Measurements from ENCODE around the gene GPBP1.
"Not testable (repeated sequence)": the region's sequence is repeated elsewhere in the genome, so short reads cannot be mapped to it uniquely, and the experiment has no call there.

The GPBP1 gene

DNA sequence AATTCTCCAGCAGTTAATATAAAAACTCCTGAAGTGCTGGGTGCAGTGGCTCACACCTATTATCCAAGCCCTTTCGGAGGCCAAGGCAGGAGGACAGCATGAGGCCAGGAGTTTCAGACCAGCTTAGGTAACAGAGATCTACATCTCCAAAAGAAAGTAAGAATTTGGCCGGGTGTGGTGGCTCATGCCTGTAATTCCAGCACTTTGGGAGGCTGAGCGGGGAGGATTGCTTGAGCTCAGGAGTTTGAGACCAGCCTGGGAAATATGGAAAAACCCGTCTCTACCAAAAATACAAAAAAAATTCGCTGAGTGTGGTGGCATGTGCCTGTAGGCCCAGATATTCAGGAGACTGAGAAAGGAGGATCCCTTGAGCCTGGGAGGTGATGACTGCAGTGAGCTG lies 6.7 kb upstream of the GPBP1 start:
- Histone ChIP-seq H3K4me1 (no peaks in the 10 kb centered on the region), H3K9me3 (peaks cover 6% of the 10 kb centered on the region), H3K27me3 (no peaks in the 10 kb centered on the region), H3K36me3 (no peaks in the 10 kb centered on the region), H3K4me3 (ENCODE audit: low read depth, low read length) (no peak overlapping the region)
- TF ChIP-seq, protein P1, sequence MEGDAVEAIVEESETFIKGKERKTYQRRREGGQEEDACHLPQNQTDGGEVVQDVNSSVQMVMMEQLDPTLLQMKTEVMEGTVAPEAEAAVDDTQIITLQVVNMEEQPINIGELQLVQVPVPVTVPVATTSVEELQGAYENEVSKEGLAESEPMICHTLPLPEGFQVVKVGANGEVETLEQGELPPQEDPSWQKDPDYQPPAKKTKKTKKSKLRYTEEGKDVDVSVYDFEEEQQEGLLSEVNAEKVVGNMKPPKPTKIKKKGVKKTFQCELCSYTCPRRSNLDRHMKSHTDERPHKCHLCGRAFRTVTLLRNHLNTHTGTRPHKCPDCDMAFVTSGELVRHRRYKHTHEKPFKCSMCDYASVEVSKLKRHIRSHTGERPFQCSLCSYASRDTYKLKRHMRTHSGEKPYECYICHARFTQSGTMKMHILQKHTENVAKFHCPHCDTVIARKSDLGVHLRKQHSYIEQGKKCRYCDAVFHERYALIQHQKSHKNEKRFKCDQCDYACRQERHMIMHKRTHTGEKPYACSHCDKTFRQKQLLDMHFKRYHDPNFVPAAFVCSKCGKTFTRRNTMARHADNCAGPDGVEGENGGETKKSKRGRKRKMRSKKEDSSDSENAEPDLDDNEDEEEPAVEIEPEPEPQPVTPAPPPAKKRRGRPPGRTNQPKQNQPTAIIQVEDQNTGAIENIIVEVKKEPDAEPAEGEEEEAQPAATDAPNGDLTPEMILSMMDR (IDR thresholded peaks at IDR 0.05; ENCODE audit: low read depth, low read length), result no peak
- DNase-seq, result no peak

DNA sequence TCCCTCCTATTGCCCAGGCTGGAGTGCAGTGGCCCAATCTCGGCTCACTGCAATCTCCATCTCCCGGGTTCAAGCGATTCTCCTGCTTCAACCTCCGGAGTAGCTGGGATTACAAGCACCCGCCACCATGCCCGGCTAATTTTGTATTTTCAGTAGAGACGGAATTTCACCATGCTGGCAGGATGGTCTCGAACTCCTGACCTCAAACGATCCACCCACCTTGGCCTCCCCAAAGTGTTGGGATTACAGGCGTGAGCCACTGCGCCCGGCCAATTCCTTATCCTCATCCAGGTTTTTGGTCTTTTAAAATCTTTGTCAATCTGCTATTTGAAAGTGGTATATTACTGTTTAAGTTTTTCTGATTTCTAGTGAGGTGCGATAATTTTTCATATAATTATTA lies 3.7 kb upstream of the GPBP1 start:
- not testable (repeated sequence) for H3K36me3 ChIP-seq; H3K9me3 ChIP-seq; H3K4me3 ChIP-seq (ENCODE audit: low read depth, low read length); H3K4me1 ChIP-seq; H3K27me3 ChIP-seq; DNase-seq

DNA sequence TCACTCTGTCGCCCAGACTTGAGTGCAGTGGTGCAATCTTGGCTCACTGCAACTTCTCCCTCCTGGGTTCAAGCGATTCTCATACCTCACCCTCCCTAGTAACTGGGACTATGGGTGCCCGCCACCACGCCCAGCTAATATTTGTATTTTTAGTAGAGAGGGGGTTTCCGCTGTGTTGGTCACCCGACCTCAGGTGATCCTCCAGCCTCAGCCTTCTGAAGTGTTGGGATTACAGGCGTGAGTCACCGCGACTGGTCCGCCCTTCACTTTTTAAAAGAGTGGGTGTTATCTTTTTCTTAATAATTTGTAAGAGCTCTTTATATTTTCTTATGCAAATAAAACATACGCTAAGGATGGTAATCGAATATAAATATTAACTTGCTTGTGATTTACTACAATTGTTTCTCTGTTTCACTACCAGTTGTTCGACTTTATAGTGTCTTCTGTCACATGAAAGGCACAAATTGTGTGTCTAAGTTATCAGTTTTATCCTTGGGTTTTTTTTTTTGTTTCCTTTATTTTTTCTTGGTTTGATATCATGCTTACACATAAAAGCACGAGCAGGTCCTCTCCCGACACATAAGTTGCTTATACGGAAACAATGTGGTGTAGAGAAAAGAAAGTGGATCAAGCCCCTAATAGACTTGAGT lies 1.9 kb upstream of the GPBP1 start:
- Histone ChIP-seq H3K4me3 (ENCODE audit: low read depth, low read length) (peak overlapping the region; percentile 77), H3K27me3 (no peaks in the 10 kb centered on the region), H3K4me1 (no peaks in the 10 kb centered on the region), H3K9me3 (no peaks in the 10 kb centered on the region), H3K36me3 (peaks cover 8% of the 10 kb centered on the region)
- TF ChIP-seq, protein P1 (IDR thresholded peaks at IDR 0.05; ENCODE audit: low read depth, low read length), result no peak
- DNase-seq, result no peak

DNA sequence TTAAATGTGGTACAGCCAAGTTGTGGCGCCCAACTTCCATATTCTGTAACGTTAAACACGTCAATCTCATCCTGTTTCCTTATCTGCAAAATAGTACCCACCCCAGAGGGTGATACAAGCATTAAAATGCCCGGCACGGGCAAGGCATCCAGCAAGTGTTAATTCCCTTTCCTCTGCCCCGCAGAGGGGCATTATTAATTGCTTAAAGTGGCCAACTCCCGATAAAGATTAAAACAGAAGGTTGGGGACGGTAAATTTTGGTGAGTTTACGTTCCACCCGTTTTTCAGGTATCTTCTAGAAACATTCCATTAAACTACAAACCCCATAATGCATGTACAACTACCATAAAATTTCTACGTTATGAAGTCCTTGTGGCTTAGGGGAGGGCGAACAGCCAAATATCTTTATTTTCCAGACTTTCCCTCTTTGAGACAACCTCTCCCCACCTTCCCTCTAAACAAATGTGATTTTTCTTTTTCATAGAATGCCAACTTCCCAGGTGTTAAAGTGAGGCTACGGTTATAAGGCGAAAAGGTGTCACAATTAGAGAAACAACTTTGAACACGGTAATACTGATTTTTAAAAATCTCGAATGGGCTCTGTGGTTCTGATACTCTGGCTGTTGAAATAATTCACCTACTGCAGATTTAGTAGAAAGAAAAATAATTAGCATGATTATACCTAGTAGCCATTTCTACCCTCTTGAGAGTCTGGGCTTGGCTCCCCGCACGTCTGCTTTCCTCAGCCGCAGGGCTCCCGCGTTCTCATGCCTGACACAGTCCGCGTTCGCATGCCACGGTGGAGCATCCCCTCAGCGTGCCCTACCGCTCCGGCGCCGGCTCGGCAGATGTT lies 1.2 kb upstream of the GPBP1 start:
- no peaks in the 10 kb centered on the region for H3K9me3 ChIP-seq
- TF ChIP-seq, protein P1 (IDR thresholded peaks at IDR 0.05; ENCODE audit: low read depth, low read length), result no peak
- no peaks in the 10 kb centered on the region for H3K27me3 ChIP-seq
- peak overlapping the region; percentile 77 for H3K4me3 ChIP-seq (ENCODE audit: low read depth, low read length)
- no peak for DNase-seq
- H3K4me1 ChIP-seq, result no peaks in the 10 kb centered on the region
- peaks cover 8% of the 10 kb centered on the region for H3K36me3 ChIP-seq

DNA sequence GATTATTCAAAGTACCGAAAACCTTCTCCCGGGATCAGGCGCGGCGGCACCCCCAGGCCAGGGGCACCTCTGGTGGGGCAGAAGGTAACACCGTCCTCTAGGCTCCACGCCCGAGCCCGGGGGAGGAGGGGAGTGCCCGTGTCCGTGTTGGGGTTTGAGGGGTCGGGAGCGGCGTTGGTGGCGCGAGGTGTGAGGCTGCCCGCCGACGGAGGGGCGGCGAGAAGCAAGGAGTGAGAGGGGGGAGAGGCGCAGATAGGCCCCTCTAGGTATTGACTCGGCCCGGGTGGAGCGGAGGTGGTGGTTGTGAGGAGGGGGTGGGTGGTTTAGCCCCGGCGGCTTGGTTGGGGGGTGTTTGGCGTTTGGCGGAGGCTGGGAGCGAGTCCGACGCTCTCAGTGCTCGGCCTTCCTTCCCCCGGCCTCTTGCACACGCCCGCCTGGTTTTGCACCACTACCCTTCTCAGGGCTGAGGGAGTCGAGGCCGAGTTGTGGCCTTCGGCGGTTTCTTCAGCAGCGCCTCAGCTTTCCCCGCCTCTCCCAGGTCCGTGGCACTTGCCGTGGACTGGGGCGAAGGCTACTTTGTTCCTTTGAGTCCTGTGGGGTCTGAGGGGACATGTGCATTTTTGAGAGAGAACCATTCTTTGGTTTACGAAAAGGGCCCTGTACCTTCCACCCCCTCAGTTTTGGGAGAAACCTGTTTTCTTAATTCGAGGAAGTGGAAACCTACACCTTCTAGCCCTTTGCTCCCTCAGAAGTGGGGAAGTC lies 450 bp downstream of the GPBP1 start:
- DNase-seq, result no peak
- Histone ChIP-seq H3K4me1 (no peaks in the 10 kb centered on the region), H3K4me3 (ENCODE audit: low read depth, low read length) (peak overlapping the region; percentile 77), H3K36me3 (peaks cover 16% of the 10 kb centered on the region), H3K9me3 (no peaks in the 10 kb centered on the region), H3K27me3 (no peaks in the 10 kb centered on the region)
- TF ChIP-seq, protein P1 (IDR thresholded peaks at IDR 0.05; ENCODE audit: low read depth, low read length), result no peak

DNA sequence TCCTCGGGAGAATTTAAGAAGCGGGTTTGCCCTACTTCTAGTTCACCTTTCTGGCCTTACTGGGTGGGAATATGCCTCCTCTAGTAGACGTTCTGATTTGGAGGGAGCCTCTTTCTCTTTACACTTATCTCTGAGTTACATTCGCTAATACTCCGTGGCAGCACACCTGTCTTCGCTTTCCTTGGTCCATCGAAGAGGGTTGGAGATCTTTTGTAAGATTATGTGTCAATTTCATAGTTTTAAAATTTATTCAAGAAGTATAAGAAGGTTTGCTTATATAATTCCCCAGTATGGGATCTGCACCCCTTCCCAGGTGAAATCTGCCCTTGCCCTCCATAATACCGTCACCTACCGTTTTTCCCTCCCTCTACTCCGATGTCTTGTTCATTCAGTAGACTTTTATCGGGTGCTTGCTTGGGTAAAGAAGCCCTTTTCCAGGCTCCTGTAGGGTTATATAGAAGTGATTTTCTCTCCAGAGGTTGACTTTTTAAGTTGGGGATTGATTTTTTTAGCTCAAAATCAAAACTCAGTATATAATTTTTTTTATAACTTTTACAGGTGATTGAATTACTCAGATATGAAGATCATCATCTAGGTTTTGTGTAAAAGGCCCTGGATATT lies 1.1 kb downstream of the GPBP1 start:
- no peak for DNase-seq
- TF ChIP-seq, protein P1 (IDR thresholded peaks at IDR 0.05; ENCODE audit: low read depth, low read length), result no peak
- Histone ChIP-seq H3K9me3 (no peaks in the 10 kb centered on the region), H3K36me3 (peaks cover 19% of the 10 kb centered on the region), H3K4me3 (ENCODE audit: low read depth, low read length) (peak overlapping the region; percentile 77), H3K27me3 (no peaks in the 10 kb centered on the region), H3K4me1 (no peaks in the 10 kb centered on the region)
